ENCODE results near the gene GGN. TPM values are rescaled to one million over a fixed set of nuclear protein-coding genes. Genes with fewer than 3 reads are reported as not detected.

The GGN gene
- total and polyA plus RNA-seq, 9 of the 15 experiments (the other 6 are each of a cell fraction or from before 2014, with no cell fraction given), result 0.15 to 0.33 TPM; not detected in 7

- TF ChIP-seq, protein P1, sequence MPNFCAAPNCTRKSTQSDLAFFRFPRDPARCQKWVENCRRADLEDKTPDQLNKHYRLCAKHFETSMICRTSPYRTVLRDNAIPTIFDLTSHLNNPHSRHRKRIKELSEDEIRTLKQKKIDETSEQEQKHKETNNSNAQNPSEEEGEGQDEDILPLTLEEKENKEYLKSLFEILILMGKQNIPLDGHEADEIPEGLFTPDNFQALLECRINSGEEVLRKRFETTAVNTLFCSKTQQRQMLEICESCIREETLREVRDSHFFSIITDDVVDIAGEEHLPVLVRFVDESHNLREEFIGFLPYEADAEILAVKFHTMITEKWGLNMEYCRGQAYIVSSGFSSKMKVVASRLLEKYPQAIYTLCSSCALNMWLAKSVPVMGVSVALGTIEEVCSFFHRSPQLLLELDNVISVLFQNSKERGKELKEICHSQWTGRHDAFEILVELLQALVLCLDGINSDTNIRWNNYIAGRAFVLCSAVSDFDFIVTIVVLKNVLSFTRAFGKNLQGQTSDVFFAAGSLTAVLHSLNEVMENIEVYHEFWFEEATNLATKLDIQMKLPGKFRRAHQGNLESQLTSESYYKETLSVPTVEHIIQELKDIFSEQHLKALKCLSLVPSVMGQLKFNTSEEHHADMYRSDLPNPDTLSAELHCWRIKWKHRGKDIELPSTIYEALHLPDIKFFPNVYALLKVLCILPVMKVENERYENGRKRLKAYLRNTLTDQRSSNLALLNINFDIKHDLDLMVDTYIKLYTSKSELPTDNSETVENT (CRISPR knock-in tag; IDR thresholded peaks at IDR 0.05), result no peak
- TF ChIP-seq POU5F1 (IDR thresholded peaks at IDR 0.05; ENCODE audit: borderline replicate concordance, low read depth, low read length, partially characterized antibody) (no peak), HEY1 (CRISPR knock-in tag; IDR thresholded peaks at IDR 0.05; ENCODE audit: borderline replicate concordance) (no peak), CAMTA2 (CRISPR knock-in tag; conservative IDR thresholded peaks at IDR 0.05) (no peak), SIRT6 (IDR thresholded peaks at IDR 0.05; ENCODE audit: low read depth, low read length) (no peak), ARNT (IDR thresholded peaks at IDR 0.05) (0 out of 4 replicates have a peak, but pooled peaks of 1 of the 2 experiments have one; percentile 22), CBX8 (IDR thresholded peaks at IDR 0.05; ENCODE audit: borderline replicate concordance, extremely low read depth, low read depth, low read length, poor library complexity, severe bottlenecking) (no peak), BACH1 (tag; IDR thresholded peaks at IDR 0.05) (no peak), CHD4 (IDR thresholded peaks at IDR 0.05; ENCODE audit: insufficient read depth, insufficient replicate concordance, low read depth, low read length, poor library complexity, severe bottlenecking) (no peak), NR4A1 (CRISPR knock-in tag; IDR thresholded peaks at IDR 0.05) (no peak), NR4A1 (tag; IDR thresholded peaks at IDR 0.05) (no peak), ZBTB26 (CRISPR knock-in tag; IDR thresholded peaks at IDR 0.05) (no peak), PTBP1 (IDR thresholded peaks at IDR 0.05; ENCODE audit: low read depth, low read length) (no peak), RBM25 (IDR thresholded peaks at IDR 0.05; ENCODE audit: low read depth, low read length, severe bottlenecking) (no peak), HDAC6 (IDR thresholded peaks at IDR 0.05; ENCODE audit: low read depth, low read length) (no peak), EP300 (IDR thresholded peaks at IDR 0.05; ENCODE audit: low read length) (no peak)
- TF ChIP-seq, protein P2, sequence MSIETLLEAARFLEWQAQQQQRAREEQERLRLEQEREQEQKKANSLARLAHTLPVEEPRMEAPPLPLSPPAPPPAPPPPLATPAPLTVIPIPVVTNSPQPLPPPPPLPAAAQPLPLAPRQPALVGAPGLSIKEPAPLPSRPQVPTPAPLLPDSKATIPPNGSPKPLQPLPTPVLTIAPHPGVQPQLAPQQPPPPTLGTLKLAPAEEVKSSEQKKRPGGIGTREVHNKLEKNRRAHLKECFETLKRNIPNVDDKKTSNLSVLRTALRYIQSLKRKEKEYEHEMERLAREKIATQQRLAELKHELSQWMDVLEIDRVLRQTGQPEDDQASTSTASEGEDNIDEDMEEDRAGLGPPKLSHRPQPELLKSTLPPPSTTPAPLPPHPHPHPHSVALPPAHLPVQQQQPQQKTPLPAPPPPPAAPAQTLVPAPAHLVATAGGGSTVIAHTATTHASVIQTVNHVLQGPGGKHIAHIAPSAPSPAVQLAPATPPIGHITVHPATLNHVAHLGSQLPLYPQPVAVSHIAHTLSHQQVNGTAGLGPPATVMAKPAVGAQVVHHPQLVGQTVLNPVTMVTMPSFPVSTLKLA (conservative IDR thresholded peaks at IDR 0.05), result peak; percentile 69 to 89
- TF ChIP-seq, protein P3, sequence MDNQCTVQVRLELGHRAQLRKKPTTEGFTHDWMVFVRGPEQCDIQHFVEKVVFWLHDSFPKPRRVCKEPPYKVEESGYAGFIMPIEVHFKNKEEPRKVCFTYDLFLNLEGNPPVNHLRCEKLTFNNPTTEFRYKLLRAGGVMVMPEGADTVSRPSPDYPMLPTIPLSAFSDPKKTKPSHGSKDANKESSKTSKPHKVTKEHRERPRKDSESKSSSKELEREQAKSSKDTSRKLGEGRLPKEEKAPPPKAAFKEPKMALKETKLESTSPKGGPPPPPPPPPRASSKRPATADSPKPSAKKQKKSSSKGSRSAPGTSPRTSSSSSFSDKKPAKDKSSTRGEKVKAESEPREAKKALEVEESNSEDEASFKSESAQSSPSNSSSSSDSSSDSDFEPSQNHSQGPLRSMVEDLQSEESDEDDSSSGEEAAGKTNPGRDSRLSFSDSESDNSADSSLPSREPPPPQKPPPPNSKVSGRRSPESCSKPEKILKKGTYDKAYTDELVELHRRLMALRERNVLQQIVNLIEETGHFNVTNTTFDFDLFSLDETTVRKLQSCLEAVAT (IDR thresholded peaks at IDR 0.05), result peak; percentile 28 to 74; a peak in 1 of 4 replicates
- TF ChIP-seq, protein P4, sequence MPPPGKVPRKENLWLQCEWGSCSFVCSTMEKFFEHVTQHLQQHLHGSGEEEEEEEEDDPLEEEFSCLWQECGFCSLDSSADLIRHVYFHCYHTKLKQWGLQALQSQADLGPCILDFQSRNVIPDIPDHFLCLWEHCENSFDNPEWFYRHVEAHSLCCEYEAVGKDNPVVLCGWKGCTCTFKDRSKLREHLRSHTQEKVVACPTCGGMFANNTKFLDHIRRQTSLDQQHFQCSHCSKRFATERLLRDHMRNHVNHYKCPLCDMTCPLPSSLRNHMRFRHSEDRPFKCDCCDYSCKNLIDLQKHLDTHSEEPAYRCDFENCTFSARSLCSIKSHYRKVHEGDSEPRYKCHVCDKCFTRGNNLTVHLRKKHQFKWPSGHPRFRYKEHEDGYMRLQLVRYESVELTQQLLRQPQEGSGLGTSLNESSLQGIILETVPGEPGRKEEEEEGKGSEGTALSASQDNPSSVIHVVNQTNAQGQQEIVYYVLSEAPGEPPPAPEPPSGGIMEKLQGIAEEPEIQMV (tag; conservative IDR thresholded peaks at IDR 0.05; ENCODE audit: low read depth), result no peak
These were observed 51.0 kb downstream of the GGN start (continued) for GRCh38 chr19:38336638-38337359.

All from K562 (cell line).